Neural cell (in vitro differentiated cells): ENCODE results near the gene PTPRD. TPM values are rescaled to one million over a fixed set of nuclear protein-coding genes. Genes with fewer than 3 reads are reported as not detected.
A peak's percentile ranks its signal among the peaks of the same experiment; 100 is the strongest.

Experiments
- H2AFZ ChIP-seq: fragments of 200-600, 300-800 bp; sonication (generic), shearing (Covaris generic); 2 replicates; pipeline ENCODE4 v1.6.0; 2014; ENCODE audit warnings: low read depth, mild to moderate bottlenecking, antibody characterized with exemption, low read length, moderate library complexity
- H3F3A ChIP-seq: fragments of 200-600 bp; shearing (Covaris generic); 2 replicates; pipeline ENCODE4 v1.6.1; 2016; ENCODE audit warnings: mild to moderate bottlenecking, moderate library complexity, mixed read lengths, antibody characterized with exemption, low read length; ENCODE audit not compliant: insufficient read depth, poor library complexity, severe bottlenecking
- H3K27ac ChIP-seq: fragments of 200-600, 300-800 bp; sonication (generic), shearing (Covaris generic); 2 replicates; pipeline ENCODE4 v1.5.1; 2014; ENCODE audit warnings: mild to moderate bottlenecking, low read length, moderate library complexity
- H3K27me3 ChIP-seq: fragments of 300-800, 200-600 bp; sonication (generic), shearing (Covaris generic); 2 replicates; pipeline ENCODE4 v1.6.0; 2014; ENCODE audit warnings: mild to moderate bottlenecking, low read depth, low read length, moderate library complexity; ENCODE audit not compliant: insufficient read depth
- H3K36me3 ChIP-seq: fragments of 300-800, 200-600 bp; sonication (generic), shearing (Covaris generic); 2 replicates; pipeline ENCODE4 v1.5.1; 2014; ENCODE audit warnings: mild to moderate bottlenecking, antibody characterized with exemption, low read length, moderate library complexity; ENCODE audit not compliant: insufficient read depth
- H3K4me2 ChIP-seq: fragments of 300-800, 200-600 bp; sonication (generic), shearing (Covaris generic); 2 replicates; pipeline ENCODE4 v1.6.0; 2014; ENCODE audit warnings: mild to moderate bottlenecking, low read length
- H3K4me3 ChIP-seq: fragments of 300-800, 200-600 bp; sonication (generic), shearing (Covaris generic); 2 replicates; pipeline ENCODE4 v1.5.1; 2014; ENCODE audit warnings: mild to moderate bottlenecking, low read length, moderate library complexity
- H3K79me2 ChIP-seq: fragments of 200-600 bp; shearing (Covaris generic); replicated peaks from 2 replicates; pipeline ENCODE4 v1.6.0; 2014; ENCODE audit warnings: mild to moderate bottlenecking, low read length, moderate library complexity; ENCODE audit not compliant: insufficient read depth
- H3K9ac ChIP-seq: fragments of 300-800, 200-600 bp; sonication (generic), shearing (Covaris generic); 2 replicates; pipeline ENCODE4 v1.6.1; 2016; ENCODE audit warnings: mild to moderate bottlenecking, low read length, mixed read lengths
- H3K9me2 ChIP-seq: fragments of 200-600 bp; shearing (Covaris generic); 2 replicates; pipeline ENCODE4 v1.6.1; 2016; ENCODE audit warnings: mild to moderate bottlenecking, low read length, mixed read lengths; ENCODE audit not compliant: insufficient read depth
- H3K9me3 ChIP-seq: fragments of 200-600, 300-800 bp; sonication (generic), shearing (Covaris generic); 2 replicates; pipeline ENCODE4 v1.6.1; 2016; ENCODE audit warnings: mild to moderate bottlenecking, mixed run types, low read length, moderate library complexity, mixed read lengths
- H4K20me1 ChIP-seq: fragments of 200-600 bp; shearing (Covaris generic); 2 replicates; pipeline ENCODE4 v1.6.1; 2016; ENCODE audit warnings: mild to moderate bottlenecking, mixed run types; ENCODE audit not compliant: insufficient read depth
- EP300 ChIP-seq: fragments of 450-650 bp; conservative IDR thresholded peaks from 2 replicates; pipeline ENCODE4 v1.6.1; 2014; ENCODE audit warnings: antibody characterized with exemption, mild to moderate bottlenecking, moderate library complexity; ENCODE audit not compliant: poor library complexity, severe bottlenecking
- EZH2 ChIP-seq: fragments of 200-600, 300-800 bp; shearing (Covaris generic), sonication (generic); IDR thresholded peaks from 2 replicates; pipeline ENCODE4 v1.6.1; 2014; ENCODE audit warnings: antibody characterized with exemption, low read length, borderline replicate concordance, mild to moderate bottlenecking; ENCODE audit not compliant: insufficient read depth, poor library complexity, severe bottlenecking
- MXI1 ChIP-seq: fragments of 450-650 bp; conservative IDR thresholded peaks from 2 replicates; pipeline ENCODE4 v1.6.1; 2014; ENCODE audit warnings: antibody characterized with exemption, mild to moderate bottlenecking; ENCODE audit not compliant: poor library complexity, severe bottlenecking
- POLR2AphosphoS5 ChIP-seq: IDR thresholded peaks from 2 replicates; pipeline ENCODE4 v1.6.1; 2012
- RAD21 ChIP-seq: fragments of 450-650 bp; conservative IDR thresholded peaks from 2 replicates; pipeline ENCODE4 v1.6.1; 2014; ENCODE audit warnings: antibody characterized with exemption, mild to moderate bottlenecking, moderate library complexity
- REST ChIP-seq: IDR thresholded peaks from 2 replicates; pipeline ENCODE4 v1.6.1; 2012; ENCODE audit warnings: borderline replicate concordance
- SMC3 ChIP-seq: fragments of 450-650 bp; conservative IDR thresholded peaks from 2 replicates; pipeline ENCODE4 v1.6.1; 2014; ENCODE audit warnings: antibody characterized with exemption, mild to moderate bottlenecking, moderate library complexity; ENCODE audit not compliant: poor library complexity
- polyA plus RNA-seq: library from polyadenylated mRNA; depleted of rRNA; stranded (reverse); fragments of >200 nt; gene quantifications from 2 replicates; pipeline ENCODE4 v1.2.3, GENCODE V29; 2014
- TF ChIP-seq, protein P1 (sequence below): fragments of 450-650 bp; IDR thresholded peaks from 2 replicates; pipeline ENCODE4 v1.5.1; 2014; ENCODE audit warnings: antibody characterized with exemption, mild to moderate bottlenecking, moderate library complexity; ENCODE audit not compliant: poor library complexity, severe bottlenecking

Gene PTPRD
- polyA plus RNA-seq, 1 donor from 2014 or later: 143 TPM

- no peaks in the 10 kb centered on the region for H3K27me3 ChIP-seq
- H3K9me2 ChIP-seq: no peaks in the 10 kb centered on the region
- peaks cover 19% of the 10 kb centered on the region for H3K79me2 ChIP-seq
- no peak overlapping the region for H2AFZ ChIP-seq
- peak overlapping the region; percentile 51 for H3K4me3 ChIP-seq
- peak; percentile 59 for TF ChIP-seq REST
- peak; percentile 74 for TF ChIP-seq EP300
- no peak for TF ChIP-seq EZH2
- TF ChIP-seq, protein P1, sequence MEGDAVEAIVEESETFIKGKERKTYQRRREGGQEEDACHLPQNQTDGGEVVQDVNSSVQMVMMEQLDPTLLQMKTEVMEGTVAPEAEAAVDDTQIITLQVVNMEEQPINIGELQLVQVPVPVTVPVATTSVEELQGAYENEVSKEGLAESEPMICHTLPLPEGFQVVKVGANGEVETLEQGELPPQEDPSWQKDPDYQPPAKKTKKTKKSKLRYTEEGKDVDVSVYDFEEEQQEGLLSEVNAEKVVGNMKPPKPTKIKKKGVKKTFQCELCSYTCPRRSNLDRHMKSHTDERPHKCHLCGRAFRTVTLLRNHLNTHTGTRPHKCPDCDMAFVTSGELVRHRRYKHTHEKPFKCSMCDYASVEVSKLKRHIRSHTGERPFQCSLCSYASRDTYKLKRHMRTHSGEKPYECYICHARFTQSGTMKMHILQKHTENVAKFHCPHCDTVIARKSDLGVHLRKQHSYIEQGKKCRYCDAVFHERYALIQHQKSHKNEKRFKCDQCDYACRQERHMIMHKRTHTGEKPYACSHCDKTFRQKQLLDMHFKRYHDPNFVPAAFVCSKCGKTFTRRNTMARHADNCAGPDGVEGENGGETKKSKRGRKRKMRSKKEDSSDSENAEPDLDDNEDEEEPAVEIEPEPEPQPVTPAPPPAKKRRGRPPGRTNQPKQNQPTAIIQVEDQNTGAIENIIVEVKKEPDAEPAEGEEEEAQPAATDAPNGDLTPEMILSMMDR: no peak
- peak; percentile 26 for TF ChIP-seq MXI1
- TF ChIP-seq RAD21: peak; percentile 22
- TF ChIP-seq SMC3: peak; percentile 32
- TF ChIP-seq POLR2AphosphoS5: peak; percentile 42
- H3K36me3 ChIP-seq: no peaks in the 10 kb centered on the region
- no peaks in the 10 kb centered on the region for H3K9me3 ChIP-seq
- peak overlapping the region; percentile 43 for H3K9ac ChIP-seq
- H3K4me2 ChIP-seq: peak overlapping the region; percentile 43
- peaks cover 8% of the 10 kb centered on the region for H3F3A ChIP-seq
- peak overlapping the region; percentile 62 for H3K27ac ChIP-seq
- H4K20me1 ChIP-seq: no peaks in the 10 kb centered on the region
Measured at GRCh38 chr9:8733131-8733954, 1879.5 kb downstream of the PTPRD start.

DNA sequence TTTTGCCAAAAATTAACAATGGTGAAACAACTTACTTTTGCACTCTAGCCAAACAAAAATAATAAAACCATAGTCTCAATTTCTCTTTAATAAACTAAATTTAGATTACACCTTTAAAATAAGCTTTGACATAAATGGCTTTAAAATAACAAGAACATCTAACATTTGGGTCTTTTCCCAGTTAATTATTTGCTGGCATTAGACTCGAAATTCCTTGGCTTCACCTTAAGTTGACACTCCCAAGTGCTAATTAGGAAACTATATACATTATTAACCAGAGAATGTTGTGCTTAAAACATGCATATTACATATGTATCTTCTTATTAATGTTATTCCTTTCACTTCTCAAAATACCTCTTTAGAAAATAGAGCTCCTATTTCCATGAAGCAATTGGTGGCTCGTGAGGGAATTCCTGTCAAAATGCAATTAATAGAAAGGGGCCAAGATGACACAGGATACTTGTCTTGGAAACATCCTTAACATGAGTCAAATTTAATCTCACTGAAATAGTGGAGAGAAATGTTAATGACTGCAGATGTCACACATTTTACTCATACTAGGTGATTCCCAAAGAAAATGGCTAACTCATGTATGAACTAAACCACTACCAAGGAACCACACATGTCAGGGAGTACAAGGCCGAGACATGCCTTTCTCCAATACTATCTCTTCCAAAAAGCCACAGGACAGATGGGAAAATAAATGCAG is 1880.3 kb downstream of the PTPRD start:
- no peaks in the 10 kb centered on the region for H4K20me1 ChIP-seq
- H3F3A ChIP-seq: peaks cover 8% of the 10 kb centered on the region
- H3K4me2 ChIP-seq: peak overlapping the region; percentile 8
- no peaks in the 10 kb centered on the region for H3K9me2 ChIP-seq
- peak overlapping the region; percentile 51 for H3K4me3 ChIP-seq
- H3K9ac ChIP-seq: no peak overlapping the region
- H3K79me2 ChIP-seq: peaks cover 14% of the 10 kb centered on the region
- H3K27me3 ChIP-seq: no peaks in the 10 kb centered on the region
- TF ChIP-seq POLR2AphosphoS5 (peak; percentile 16), EP300 (no peak)
- no peak overlapping the region for H2AFZ ChIP-seq
- no peaks in the 10 kb centered on the region for H3K36me3 ChIP-seq
- H3K9me3 ChIP-seq: no peaks in the 10 kb centered on the region
- H3K27ac ChIP-seq: peak overlapping the region; percentile 62
